ENCODE results near the gene CAMKK1.

The CAMKK1 gene

GRCh38 chr17:3812771-3813170, 80.1 kb downstream of the CAMKK1 start:
- H3K27me3 ChIP-seq (ENCODE audit: control insufficient read depth, insufficient read depth, low read length) = no peaks in the 10 kb centered on the region
- no peak overlapping the region for H3K4me3 ChIP-seq (ENCODE audit: low read length)
- DNase-seq (ENCODE audit: low read depth, low spot score) = no peak
- WGBS (ENCODE audit: insufficient coverage, insufficient read length) = no CpG with 5 or more reads among the region's 12 CpGs
- H3K27ac ChIP-seq (ENCODE audit: low read length) = no peak overlapping the region
- no peaks in the 10 kb centered on the region for H3K9me3 ChIP-seq (ENCODE audit: control insufficient read depth, insufficient read depth, low read length)
- H3K4me1 ChIP-seq (ENCODE audit: control insufficient read depth, insufficient read depth, low read length) = no peaks in the 10 kb centered on the region
- H3K36me3 ChIP-seq (ENCODE audit: control insufficient read depth, insufficient read depth, low read length) = peaks cover 24% of the 10 kb centered on the region

- H3K27me3 ChIP-seq (ENCODE audit: control insufficient read depth, insufficient read depth, low read length) = no peaks in the 10 kb centered on the region
- no peaks in the 10 kb centered on the region for H3K9me3 ChIP-seq (ENCODE audit: control insufficient read depth, insufficient read depth, low read length)
- no peak overlapping the region for H3K4me3 ChIP-seq (ENCODE audit: low read length)
- peaks cover 24% of the 10 kb centered on the region for H3K36me3 ChIP-seq (ENCODE audit: control insufficient read depth, insufficient read depth, low read length)
- no CpG with 5 or more reads among the region's 10 CpGs for WGBS (ENCODE audit: insufficient coverage, insufficient read length)
- no peak for DNase-seq (ENCODE audit: low read depth, low spot score)
- no peaks in the 10 kb centered on the region for H3K4me1 ChIP-seq (ENCODE audit: control insufficient read depth, insufficient read depth, low read length)
- H3K27ac ChIP-seq (ENCODE audit: low read length) = no peak overlapping the region
Observed at GRCh38 chr17:3812284-3812683, 80.6 kb downstream of the CAMKK1 start.

Measured in iPS DF 6.9 (cell line).